GM21786 (cell line): ENCODE data around the gene TGFBR3.
"Not testable (repeated sequence)": the region's sequence is repeated elsewhere in the genome, so short reads cannot be mapped to it uniquely, and the experiment has no call there.

Experiments used
- ATAC-seq: cut with Tn5 transposase; IDR thresholded peaks from one replicate; pipeline ENCODE4 v1.9.1; 2021; ENCODE audit not compliant: unreplicated experiment

The TGFBR3 gene

GRCh38 chr1:91697416-91697815, 188.5 kb downstream of the TGFBR3 start:
- peak; percentile 91 for ATAC-seq

- ATAC-seq, result no peak
These were observed 189.6 kb downstream of the TGFBR3 start for GRCh38 chr1:91696321-91696720.

- no peak for ATAC-seq
These were observed 192.4 kb downstream of the TGFBR3 start for GRCh38 chr1:91693557-91693956.

GRCh38 chr1:91691525-91691924, 194.4 kb downstream of the TGFBR3 start:
- ATAC-seq, result no peak

- ATAC-seq, result no peak
These were observed 196.1 kb downstream of the TGFBR3 start for GRCh38 chr1:91689641-91690481.

- no peak for ATAC-seq
These were observed 198.5 kb downstream of the TGFBR3 start for GRCh38 chr1:91687452-91687851.

GRCh38 chr1:91685994-91686393, 200.0 kb downstream of the TGFBR3 start:
- no peak for ATAC-seq

GRCh38 chr1:91684481-91685196, 201.3 kb downstream of the TGFBR3 start:
- ATAC-seq, result no peak

- no peak for ATAC-seq
These were observed 202.4 kb downstream of the TGFBR3 start for GRCh38 chr1:91683598-91683951.

- ATAC-seq, result no peak
These were observed 202.9 kb downstream of the TGFBR3 start for GRCh38 chr1:91682882-91683597.

GRCh38 chr1:91680556-91681155, 205.3 kb downstream of the TGFBR3 start:
- ATAC-seq, result no peak

GRCh38 chr1:91679446-91679845, 206.5 kb downstream of the TGFBR3 start:
- ATAC-seq, result no peak

GRCh38 chr1:91676030-91676429, 209.9 kb downstream of the TGFBR3 start:
- no peak for ATAC-seq

GRCh38 chr1:91674107-91674506, 211.8 kb downstream of the TGFBR3 start:
- no peak for ATAC-seq

GRCh38 chr1:91673613-91674012, 212.3 kb downstream of the TGFBR3 start:
- ATAC-seq, result no peak

GRCh38 chr1:91672601-91673161, 213.3 kb downstream of the TGFBR3 start:
- ATAC-seq, result no peak

GRCh38 chr1:91670781-91671180, 215.2 kb downstream of the TGFBR3 start:
- ATAC-seq, result no peak

GRCh38 chr1:91669584-91670350, 216.2 kb downstream of the TGFBR3 start:
- no peak for ATAC-seq

- ATAC-seq, result not testable (repeated sequence)
These were observed 219.3 kb downstream of the TGFBR3 start for GRCh38 chr1:91666651-91667050.

- no peak for ATAC-seq
These were observed 224.8 kb downstream of the TGFBR3 start for GRCh38 chr1:91661121-91661520.
